Heart left ventricle (tissue), 13 donors: ENCODE measurements around the gene MAPK12.

Source experiments
- POLR2A ChIP-seq, 2 donors: fragments of 450-650 bp; IDR thresholded peaks; one replicate each; pipeline ENCODE4 v1.6.1; 2017; ENCODE audit warnings: antibody characterized with exemption in 2 of 2, mild to moderate bottlenecking in 2 of 2, moderate library complexity in 2 of 2
- TF ChIP-seq, protein P1 (sequence below), 12 donors: fragments of 200-600 bp; sonication (generic) in 4 of 12; IDR thresholded peaks; one replicate each; pipeline versions ENCODE4 v1.5.0 to v1.8.0; 2018 to 2022; ENCODE audit warnings: antibody characterized with exemption in 12 of 12, mild to moderate bottlenecking in 5 of 12
- donor health status: ischemic (EF 13 %, LVEDD 7.1; RV severe dilation, severe dysfunction).
- donor health status: DM: no; HTN: yes; CAD: no.
- donor health status: DM: no; HTN: no; CAD: no.
- donor health status: ischemic (EF 25% LVEDD 6.9; RV normal size, moderate dysfunction).
- donor health status: ischemic (EF 25% LVEDD 5.7; RV mildly dilated, moderate dysfunction).
- donor health status: ischemic (EF 35%, LVEDD 5.7; RV mildly dilated, moderate dysfunction).
- donor health status: nonischemic (EF 11% LVEDD 7.7; RV severe dilation, severe dysfunction).
- donor health status: DM: yes; HTN: yes; CAD: no.
- donor health status: PGD.
- donor health status: ischemic (EF 29% LVEDD 5.4; RV normal size, mild dysfunction).
- donor health status: nonischemic (EF 23%, LVEDD 6.1; RV moderate dilation, normal function).

DNA sequence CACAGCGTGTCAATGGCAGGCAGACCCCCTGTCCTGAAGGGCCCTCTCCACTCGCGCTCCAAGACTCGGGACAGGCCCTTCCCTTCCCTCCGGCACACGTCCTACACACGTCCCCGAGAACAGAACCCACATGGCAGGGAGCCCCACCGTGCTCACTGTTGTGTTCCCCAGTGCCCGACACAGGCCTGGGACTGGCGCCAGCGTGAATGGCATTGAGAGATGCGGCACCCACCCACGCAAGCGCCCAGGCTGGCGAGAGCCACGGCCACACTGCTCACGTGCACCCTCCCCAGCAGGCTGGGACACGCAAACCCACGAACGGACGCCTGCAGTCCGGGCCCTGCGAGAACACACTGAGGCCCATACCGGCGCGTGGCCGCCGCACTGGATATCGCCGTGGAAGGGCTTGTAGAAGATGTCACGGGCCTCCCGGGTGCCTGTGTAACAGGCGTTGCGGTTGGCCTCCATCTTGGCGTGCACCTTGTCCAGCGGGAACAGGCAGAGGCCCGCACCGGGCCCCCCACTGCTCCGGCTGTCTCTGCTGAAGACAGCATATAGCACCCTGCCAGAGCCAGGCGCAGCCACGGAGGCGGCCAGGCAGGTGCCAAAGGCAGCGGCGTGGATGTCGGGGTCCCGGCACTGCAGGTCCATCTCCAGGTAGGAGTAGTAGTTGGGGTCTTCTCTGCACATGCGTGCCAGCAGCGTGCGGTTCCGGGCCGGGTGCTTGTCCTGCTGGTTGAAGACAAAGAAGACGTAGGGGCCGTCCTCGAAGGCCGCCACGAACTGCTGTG is 27.9 kb upstream of the MAPK12 start:
- TF ChIP-seq, protein P1, sequence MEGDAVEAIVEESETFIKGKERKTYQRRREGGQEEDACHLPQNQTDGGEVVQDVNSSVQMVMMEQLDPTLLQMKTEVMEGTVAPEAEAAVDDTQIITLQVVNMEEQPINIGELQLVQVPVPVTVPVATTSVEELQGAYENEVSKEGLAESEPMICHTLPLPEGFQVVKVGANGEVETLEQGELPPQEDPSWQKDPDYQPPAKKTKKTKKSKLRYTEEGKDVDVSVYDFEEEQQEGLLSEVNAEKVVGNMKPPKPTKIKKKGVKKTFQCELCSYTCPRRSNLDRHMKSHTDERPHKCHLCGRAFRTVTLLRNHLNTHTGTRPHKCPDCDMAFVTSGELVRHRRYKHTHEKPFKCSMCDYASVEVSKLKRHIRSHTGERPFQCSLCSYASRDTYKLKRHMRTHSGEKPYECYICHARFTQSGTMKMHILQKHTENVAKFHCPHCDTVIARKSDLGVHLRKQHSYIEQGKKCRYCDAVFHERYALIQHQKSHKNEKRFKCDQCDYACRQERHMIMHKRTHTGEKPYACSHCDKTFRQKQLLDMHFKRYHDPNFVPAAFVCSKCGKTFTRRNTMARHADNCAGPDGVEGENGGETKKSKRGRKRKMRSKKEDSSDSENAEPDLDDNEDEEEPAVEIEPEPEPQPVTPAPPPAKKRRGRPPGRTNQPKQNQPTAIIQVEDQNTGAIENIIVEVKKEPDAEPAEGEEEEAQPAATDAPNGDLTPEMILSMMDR (IDR thresholded peaks at IDR 0.05): no peak
- no peak for TF ChIP-seq POLR2A (IDR thresholded peaks at IDR 0.05)
